BLaER1 (cell line): ENCODE results near the gene HTRA2.

Experiments used
- H3K27ac ChIP-seq: shearing (Covaris generic); formaldehyde crosslinking; 2 replicates; pipeline ENCODE4 v1.8.1; 2022
- H3K27me3 ChIP-seq: shearing (Covaris generic); formaldehyde crosslinking; 2 replicates; pipeline ENCODE4 v1.8.1; 2022
- H3K36me3 ChIP-seq: shearing (Covaris generic); formaldehyde crosslinking; 2 replicates; pipeline ENCODE4 v1.8.1; 2022
- H3K4me1 ChIP-seq: shearing (Covaris generic); formaldehyde crosslinking; 2 replicates; pipeline ENCODE4 v1.8.1; 2022
- H3K4me2 ChIP-seq: shearing (Covaris generic); formaldehyde crosslinking; 2 replicates; pipeline ENCODE4 v1.8.1; 2022
- H3K4me3 ChIP-seq: shearing (Covaris generic); formaldehyde crosslinking; 2 replicates; pipeline ENCODE4 v1.8.1; 2022
- H3K9ac ChIP-seq: shearing (Covaris generic); formaldehyde crosslinking; 2 replicates; pipeline ENCODE4 v1.8.1; 2022
- H3K9me3 ChIP-seq: shearing (Covaris generic); formaldehyde crosslinking; 2 replicates; pipeline ENCODE4 v1.8.1; 2022
- H4K20me1 ChIP-seq: shearing (Covaris generic); formaldehyde crosslinking; 2 replicates; pipeline ENCODE4 v1.8.1; 2022
- Cebpa-rat ChIP-seq: shearing (Covaris generic); IDR thresholded peaks from 2 replicates; pipeline ENCODE4 v1.8.1; 2022

HTRA2 gene

DNA sequence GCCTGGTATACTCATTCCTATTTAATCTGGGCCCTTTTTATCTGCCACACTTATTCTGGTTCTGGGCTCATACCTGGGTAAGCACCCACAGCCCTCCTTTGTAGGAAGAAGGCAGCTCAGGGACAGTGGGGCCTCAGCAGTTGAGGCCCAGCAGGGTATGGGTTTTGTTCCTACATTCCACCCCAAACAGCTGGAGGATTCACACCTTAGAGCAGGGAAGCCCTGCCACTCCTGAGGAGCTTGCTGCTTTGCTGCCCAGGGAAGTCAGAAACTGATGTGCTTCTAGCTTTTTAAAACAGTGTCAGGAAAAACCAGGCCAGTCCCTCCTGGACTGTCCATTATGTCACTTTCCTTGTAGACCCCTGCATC, 29.2 kb upstream of the HTRA2 start:
- H3K4me1 ChIP-seq: peaks cover 16% of the 10 kb centered on the region
- no peak overlapping the region for H3K4me3 ChIP-seq
- H3K27me3 ChIP-seq: peaks cover 100% of the 10 kb centered on the region
- no peak overlapping the region for H3K9ac ChIP-seq
- TF ChIP-seq Cebpa-rat: no peak
- H3K27ac ChIP-seq: no peak overlapping the region
- peaks cover 16% of the 10 kb centered on the region for H3K36me3 ChIP-seq
- no peak overlapping the region for H3K4me2 ChIP-seq
- H3K9me3 ChIP-seq: no peaks in the 10 kb centered on the region; the same call in 1 of the 2 replicates
- peaks cover 69% of the 10 kb centered on the region for H4K20me1 ChIP-seq

DNA sequence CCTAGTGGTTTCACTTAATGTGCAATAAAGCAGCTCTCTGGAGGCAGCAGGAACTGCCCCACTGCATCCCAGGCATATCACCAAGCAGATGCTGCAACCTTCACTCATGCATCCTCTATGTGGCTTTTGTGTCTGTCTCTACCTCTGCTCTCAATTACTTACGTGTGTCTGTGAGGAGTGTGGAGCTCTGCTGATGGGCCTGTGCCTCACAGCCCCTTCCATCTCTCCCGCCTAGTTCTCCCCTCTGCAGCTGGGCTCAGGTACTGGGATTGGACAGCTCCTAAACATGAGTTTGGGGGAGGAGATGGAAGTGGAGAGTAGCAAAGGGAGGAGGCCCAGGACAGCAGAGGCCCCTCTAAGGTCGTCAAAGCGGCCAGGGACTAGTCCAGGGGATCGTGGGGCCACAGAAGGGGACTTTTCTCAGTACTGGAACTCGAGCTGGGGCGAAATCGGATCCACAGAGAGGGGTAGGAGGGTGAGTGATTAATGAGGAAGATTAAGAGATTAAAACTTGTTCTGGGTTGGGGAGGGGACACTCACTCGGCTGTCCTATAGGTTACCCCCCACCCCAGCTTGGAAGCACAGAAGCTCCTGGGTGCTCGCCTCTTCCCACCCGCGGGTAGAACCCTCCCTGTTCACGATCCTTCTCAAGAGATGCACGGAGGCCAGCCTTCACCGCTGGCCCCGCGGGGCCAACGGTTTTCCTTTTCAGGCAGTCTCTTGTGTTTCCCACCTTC, 28.2 kb upstream of the HTRA2 start:
- TF ChIP-seq Cebpa-rat: no peak
- no peak overlapping the region for H3K27ac ChIP-seq
- H3K4me3 ChIP-seq: no peak overlapping the region
- no peak overlapping the region for H3K9ac ChIP-seq
- peaks cover 25% of the 10 kb centered on the region for H3K4me1 ChIP-seq
- H3K9me3 ChIP-seq: no peaks in the 10 kb centered on the region; the same call in 1 of the 2 replicates
- H3K36me3 ChIP-seq: peaks cover 20% of the 10 kb centered on the region
- H4K20me1 ChIP-seq: peaks cover 68% of the 10 kb centered on the region
- no peak overlapping the region for H3K4me2 ChIP-seq
- H3K27me3 ChIP-seq: peaks cover 95% of the 10 kb centered on the region

DNA sequence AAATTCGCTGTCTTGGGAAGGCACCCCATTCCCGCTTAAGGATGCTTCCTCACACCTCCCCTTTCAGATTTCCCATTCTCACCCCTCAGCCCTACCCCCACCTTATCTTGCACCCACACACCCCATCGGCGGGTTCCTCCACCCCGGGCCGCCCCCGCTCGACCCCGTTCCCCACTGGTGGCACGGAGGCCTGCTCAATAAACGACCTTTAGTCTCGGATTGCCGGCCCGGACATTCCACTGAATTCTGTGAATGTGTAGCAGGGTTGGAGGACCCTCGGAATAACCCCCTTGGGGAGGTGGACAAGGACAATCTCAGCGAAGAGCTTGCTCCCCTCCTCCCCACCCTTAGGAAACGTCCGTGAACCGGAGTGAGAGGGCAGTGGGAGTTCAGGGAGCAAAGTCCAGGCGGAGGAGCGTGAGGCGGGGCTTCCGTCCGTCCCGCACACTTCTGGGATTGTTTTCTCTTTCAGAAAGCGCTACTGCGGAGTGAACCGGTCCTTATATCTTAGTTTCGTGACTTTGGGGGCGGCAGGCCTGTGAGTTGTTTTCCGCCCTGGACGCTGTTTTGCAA, 27.5 kb upstream of the HTRA2 start:
- no peak for TF ChIP-seq Cebpa-rat
- no peak overlapping the region for H3K9ac ChIP-seq
- H3K27ac ChIP-seq: no peak overlapping the region
- peaks cover 61% of the 10 kb centered on the region for H4K20me1 ChIP-seq
- H3K27me3 ChIP-seq: peaks cover 88% of the 10 kb centered on the region
- peaks cover 31% of the 10 kb centered on the region for H3K4me1 ChIP-seq
- H3K4me3 ChIP-seq: no peak overlapping the region
- H3K9me3 ChIP-seq: no peaks in the 10 kb centered on the region; the same call in 1 of the 2 replicates
- H3K36me3 ChIP-seq: peaks cover 15% of the 10 kb centered on the region
- no peak overlapping the region for H3K4me2 ChIP-seq

DNA sequence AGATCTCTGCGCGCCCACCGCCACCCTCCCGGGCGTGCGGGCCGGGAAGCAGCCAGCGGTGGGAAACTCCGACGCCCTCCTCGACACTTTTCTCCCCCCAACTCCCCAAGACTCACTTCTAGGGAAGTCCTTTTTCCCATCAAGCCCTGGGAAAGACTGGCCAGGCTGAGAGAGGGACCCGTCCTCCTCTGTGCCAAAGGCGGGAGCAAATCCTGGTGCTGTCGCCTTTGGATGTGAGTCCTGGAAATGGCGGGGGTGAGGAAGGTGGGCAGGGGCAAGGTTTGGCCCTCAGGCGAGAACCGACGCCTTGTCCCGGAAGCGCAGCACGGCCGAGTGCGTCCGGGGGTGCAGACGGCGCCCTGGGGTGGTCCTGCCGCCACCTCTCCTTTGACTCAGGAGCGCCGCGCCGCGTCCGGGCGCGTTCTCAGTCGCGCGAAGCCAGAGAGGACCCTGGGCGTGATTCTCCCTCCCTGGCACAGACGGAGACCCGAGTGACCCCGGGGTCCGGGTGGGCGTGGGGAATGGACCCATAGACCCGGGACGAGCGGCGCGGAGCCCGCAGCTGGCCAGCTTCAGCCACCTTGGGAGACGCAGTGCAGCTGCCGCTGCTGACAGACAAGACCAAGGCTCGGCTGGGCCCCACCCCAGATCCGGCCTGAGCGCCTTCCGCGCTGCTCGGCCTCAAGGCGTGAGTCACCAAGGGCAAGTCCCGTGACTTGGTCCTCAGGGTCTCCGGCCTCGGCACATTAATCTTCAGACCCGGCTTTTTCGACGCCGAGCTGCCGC, 26.8 kb upstream of the HTRA2 start:
- Histone ChIP-seq H3K36me3 (peaks cover 15% of the 10 kb centered on the region), H3K9ac (no peak overlapping the region), H4K20me1 (peaks cover 54% of the 10 kb centered on the region), H3K4me3 (no peak overlapping the region), H3K4me1 (peaks cover 33% of the 10 kb centered on the region), H3K27ac (no peak overlapping the region), H3K4me2 (no peak overlapping the region; the same call in 1 of the 2 replicates), H3K9me3 (no peaks in the 10 kb centered on the region; the same call in 1 of the 2 replicates), H3K27me3 (peaks cover 81% of the 10 kb centered on the region)
- no peak for TF ChIP-seq Cebpa-rat

DNA sequence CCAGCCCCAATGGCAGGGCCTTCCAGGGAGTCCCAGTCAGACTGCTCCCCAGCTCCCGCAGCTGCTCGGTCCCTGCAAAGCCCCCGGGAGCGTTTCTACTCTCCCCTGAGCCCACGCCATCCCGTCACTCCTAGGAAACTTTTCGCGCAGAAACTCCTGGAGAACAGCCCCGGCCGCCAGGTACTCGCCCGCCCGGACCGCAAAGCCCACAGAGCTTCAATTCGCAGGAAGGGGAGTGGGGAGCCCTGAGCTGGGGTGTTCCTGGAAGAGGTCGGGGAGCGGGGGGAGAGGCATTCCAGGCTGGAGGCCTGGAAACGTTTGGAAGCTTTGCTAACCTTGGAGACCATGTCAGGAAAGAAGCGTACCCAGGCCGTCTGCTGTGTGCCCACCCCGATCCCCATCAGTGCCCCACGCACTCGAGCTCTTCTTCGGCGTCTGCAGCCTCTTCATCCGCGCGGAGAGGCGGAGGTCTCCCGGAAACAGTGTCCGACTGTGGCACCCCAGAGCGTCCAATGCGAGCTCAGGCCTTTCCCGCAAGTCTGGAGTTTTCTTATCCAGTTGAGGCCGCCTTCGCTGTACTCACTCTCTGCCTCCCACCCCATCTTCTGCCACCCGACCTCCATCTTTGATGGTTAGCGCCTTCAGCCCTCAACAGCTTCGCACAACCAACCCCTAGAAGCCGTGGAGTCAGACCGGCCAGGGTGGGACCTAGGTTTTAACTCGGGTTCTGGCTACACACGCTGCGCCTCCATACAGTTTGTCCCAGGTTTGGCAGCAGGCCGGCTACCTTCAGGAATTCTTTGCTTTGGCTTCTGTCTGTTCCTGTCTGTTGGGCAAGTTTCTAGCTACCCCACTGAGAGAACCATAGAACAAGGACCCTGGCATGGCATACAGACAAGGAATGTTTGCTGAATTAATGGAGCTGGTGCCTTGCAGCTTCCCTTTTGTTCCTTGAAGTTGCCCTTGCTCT, 25.9 kb upstream of the HTRA2 start:
- Histone ChIP-seq H4K20me1 (peaks cover 45% of the 10 kb centered on the region), H3K36me3 (peaks cover 15% of the 10 kb centered on the region), H3K27me3 (peaks cover 81% of the 10 kb centered on the region), H3K4me2 (no peak overlapping the region; the same call in 1 of the 2 replicates), H3K4me3 (no peak overlapping the region), H3K9me3 (no peaks in the 10 kb centered on the region), H3K27ac (no peak overlapping the region), H3K9ac (no peak overlapping the region), H3K4me1 (peaks cover 39% of the 10 kb centered on the region)
- TF ChIP-seq Cebpa-rat: no peak

DNA sequence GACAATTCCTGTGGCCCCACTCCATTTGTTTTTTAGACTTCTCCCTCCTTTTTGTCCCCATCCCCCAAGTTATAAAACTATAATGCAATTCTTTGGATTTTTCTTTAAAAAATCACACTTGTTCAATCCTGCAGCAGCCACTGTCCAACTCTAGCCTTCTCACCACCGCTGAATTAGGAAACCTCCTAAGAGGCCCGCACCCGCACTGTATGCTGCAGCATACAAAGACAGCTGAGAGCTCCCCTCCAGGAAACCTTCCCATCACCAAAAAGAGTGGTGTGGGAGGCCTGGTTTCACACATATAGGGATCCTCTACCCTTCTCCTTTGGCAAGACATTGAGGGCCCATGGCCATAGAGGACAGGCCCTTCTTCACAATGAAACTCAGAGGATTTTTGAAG, 25.1 kb upstream of the HTRA2 start:
- no peaks in the 10 kb centered on the region for H3K9me3 ChIP-seq
- H3K4me2 ChIP-seq: no peak overlapping the region
- peaks cover 39% of the 10 kb centered on the region for H3K4me1 ChIP-seq
- peaks cover 37% of the 10 kb centered on the region for H4K20me1 ChIP-seq
- no peak overlapping the region for H3K9ac ChIP-seq
- peaks cover 15% of the 10 kb centered on the region for H3K36me3 ChIP-seq
- no peak overlapping the region for H3K4me3 ChIP-seq
- peaks cover 81% of the 10 kb centered on the region for H3K27me3 ChIP-seq
- no peak for TF ChIP-seq Cebpa-rat
- no peak overlapping the region for H3K27ac ChIP-seq

DNA sequence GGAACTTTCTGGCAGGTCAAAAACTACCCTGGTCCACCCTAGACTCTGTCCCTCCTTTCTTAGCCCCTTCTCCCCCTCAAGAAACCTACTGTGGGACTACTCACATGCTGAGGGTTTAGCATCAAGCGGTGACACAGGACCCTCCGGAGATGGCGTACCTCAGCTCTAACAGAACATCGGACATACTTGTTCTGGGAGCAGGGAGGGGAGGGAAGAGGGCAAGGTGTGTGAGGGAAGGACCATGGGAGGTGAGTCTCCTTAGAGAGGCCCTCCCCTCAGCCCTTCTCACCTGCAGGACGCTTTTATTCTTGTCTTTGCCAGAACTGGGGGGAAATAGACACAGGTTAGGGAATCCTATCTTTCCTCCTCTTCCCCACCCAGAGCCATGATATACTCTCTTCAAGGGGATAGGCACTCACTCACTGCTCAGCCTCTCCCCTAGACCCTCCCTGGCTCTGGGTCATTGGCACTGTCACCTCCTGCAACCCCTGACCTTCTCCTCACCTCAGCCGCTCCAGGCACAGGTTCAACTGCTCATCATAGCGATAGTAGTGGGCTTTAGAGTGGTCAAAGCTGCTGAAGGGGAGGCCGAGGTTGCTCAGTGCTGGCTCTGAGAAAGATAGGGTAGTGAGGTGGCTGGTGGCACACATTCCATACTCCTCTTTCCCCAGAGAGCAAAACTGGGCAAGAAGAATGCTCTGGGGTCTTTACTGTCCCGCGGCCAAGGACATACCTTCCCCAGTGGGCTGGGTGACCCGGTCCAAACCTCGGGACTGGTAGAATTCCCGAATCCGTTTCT, 24.1 kb upstream of the HTRA2 start:
- peaks cover 15% of the 10 kb centered on the region for H3K36me3 ChIP-seq
- peaks cover 81% of the 10 kb centered on the region for H3K27me3 ChIP-seq
- no peaks in the 10 kb centered on the region for H3K9me3 ChIP-seq
- H3K9ac ChIP-seq: 0 out of 2 replicates have a peak overlapping the region, but pooled peaks have one; percentile 3
- H3K4me2 ChIP-seq: peak overlapping the region; percentile 76
- peaks cover 39% of the 10 kb centered on the region for H3K4me1 ChIP-seq
- H4K20me1 ChIP-seq: peaks cover 27% of the 10 kb centered on the region
- H3K27ac ChIP-seq: no peak overlapping the region
- no peak for TF ChIP-seq Cebpa-rat
- H3K4me3 ChIP-seq: no peak overlapping the region

DNA sequence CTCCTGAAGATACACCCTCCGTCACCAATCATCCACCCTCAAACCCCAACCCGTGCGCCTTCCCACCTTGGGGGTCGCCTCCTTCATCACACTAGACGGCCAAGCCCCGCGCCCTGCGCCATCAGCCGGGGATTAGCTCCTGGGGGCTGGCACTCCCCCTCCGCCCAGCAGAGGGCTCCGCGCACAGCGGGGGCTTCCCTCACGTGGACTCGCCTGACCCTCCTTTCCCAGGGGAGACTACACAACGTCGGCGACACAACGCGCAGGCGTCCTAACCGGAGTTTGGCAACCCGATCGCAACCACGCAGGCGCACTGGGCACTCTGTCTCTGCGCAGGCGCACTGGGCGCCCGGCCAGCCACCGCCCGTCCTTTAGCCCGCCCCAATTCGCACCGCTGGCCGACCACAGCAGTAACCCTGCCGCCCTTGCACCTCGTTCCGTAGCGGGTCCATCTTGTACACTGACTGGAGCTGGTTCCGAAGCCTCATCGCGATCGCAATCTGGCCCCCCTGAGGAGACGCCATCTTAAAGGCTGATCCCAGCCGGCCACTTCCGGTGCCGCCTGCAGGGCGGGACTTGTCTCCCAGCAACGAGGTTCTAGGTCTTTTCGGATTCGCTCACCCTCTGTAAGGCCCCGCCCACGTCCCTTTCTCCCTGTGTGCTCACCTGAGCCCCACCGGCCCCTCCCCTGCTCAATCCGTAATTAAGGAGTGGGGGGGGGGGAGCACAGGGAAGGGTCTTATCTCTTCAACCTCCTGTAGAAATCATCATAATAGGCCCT, 22.4 kb upstream of the HTRA2 start, which contains the start of gene PCGF1:
TSS of gene PCGF1 (minus strand) at position 551 of the 781 bp plus-strand sequence. CDS start at position 524, 27 bp downstream.
- Histone ChIP-seq H3K27me3 (peaks cover 81% of the 10 kb centered on the region), H3K4me2 (peak within 1 kb of the TSS; percentile 95), H3K9me3 (no peaks in the 10 kb centered on the region), H3K4me1 (peaks cover 39% of the 10 kb centered on the region), H3K27ac (peak within 1 kb of the TSS; percentile 99), H4K20me1 (0 out of 2 replicates have a peak, but pooled peaks cover 13% of the 10 kb centered on the region), H3K4me3 (peak within 1 kb of the TSS; percentile 82), H3K36me3 (peaks cover 15% of the 10 kb centered on the region), H3K9ac (peak within 1 kb of the TSS; percentile 98)
- no peak; the same call in 1 of the 2 replicates for TF ChIP-seq Cebpa-rat
